GM18498 (cell line): ENCODE measurements around the gene AKR1A1.
"Not testable (repeated sequence)": the region's sequence is repeated elsewhere in the genome, so short reads cannot be mapped to it uniquely, and the experiment has no call there.

Experiments used
- ATAC-seq: cut with Tn5 transposase; IDR thresholded peaks from one replicate; pipeline ENCODE4 v1.9.1; 2021; ENCODE audit warnings: mild to moderate bottlenecking, moderate library complexity; ENCODE audit not compliant: unreplicated experiment

AKR1A1 gene

DNA sequence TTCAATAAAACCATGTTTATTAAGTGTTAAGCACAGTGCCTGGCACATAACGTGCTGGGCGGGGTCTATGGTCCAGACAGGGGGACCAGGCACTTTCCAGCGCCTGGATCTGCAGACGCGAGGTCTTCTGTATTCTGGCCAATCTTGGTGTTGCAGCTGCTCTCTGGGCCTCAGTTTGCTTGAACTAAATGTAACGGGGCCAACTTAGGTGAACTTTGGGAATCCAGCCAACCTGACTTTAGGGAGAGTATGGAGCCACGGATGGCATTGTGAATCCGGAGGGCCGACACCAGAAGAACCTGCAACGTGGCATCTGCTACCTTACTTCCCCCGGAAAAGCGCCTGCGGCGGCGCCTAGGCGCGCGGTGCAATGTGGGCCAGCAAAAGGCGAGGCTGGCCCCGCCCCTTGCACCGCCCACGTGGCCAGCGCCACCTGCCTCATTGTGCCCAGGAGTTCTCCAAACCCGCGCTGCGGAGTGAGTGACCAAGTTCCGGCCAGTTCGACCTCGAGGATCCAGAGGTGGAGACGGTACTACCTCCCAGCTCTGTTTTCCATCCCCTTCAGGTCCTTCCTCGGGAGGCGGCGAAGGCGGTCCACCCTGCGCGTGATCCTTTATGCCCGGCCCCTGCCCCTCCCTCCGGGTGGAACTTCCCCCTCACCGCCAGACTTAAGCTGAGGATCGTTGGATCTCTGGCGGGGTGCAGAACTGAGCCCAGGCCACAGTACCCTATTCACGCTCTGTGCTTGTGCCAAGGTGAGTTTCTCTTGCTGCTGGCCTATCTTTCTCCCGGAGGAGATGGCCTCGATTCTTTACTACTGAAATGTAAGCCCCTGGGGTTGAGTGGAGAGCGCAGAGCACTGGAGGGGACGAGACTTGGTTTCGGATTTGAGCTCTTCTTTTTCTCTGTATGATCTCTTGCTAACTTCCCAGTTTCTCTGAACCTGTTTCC is at the start of gene AKR1A1:
AKR1A1 (plus strand) TSS at position 426 of the 951 bp plus-strand sequence. CDS start 10,969 bp downstream, outside the sequence.
- peak; percentile 86 for ATAC-seq

GRCh38 chr1:45501505-45501859 is 49.1 kb upstream of the AKR1A1 start:
- no peak for ATAC-seq

- ATAC-seq: no peak
These were observed 46.9 kb upstream of the AKR1A1 start for GRCh38 chr1:45503462-45504360.

DNA sequence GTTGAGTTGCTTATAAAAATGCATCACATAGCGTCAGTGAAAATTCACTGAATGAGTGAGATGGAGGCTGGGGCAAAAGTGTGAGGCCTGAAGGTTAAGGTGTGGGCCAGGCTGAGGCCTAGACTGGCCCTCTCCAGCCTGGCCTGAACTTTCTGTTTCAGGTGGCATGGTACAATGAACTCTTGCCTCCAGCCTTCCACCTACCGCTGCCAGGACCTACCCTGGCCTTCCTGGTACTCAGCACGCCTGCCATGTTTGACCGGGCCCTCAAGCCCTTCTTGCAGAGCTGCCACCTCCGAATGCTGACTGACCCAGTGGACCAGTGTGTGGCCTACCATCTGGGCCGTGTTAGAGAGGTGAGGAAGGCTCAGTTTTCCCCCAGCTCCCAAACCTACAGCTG is 43.4 kb upstream of the AKR1A1 start:
- ATAC-seq: no peak

DNA sequence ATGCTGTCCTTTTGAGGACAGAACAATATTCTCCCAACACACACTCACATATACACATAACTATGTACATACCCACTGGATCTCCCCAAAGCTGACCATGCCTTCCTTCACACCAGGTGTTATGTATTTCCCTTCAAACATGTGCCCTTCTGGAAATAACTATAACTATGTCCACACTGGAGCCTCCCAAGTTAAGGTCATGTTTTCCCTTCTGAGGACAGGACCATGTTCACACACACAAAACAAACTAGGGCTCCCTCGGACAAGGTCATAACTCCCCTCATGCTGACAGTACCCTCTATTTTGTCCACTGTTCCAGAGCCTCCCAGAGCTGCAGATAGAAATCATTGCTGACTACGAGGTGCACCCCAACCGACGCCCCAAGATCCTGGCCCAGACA is 42.7 kb upstream of the AKR1A1 start:
- ATAC-seq: no peak

DNA sequence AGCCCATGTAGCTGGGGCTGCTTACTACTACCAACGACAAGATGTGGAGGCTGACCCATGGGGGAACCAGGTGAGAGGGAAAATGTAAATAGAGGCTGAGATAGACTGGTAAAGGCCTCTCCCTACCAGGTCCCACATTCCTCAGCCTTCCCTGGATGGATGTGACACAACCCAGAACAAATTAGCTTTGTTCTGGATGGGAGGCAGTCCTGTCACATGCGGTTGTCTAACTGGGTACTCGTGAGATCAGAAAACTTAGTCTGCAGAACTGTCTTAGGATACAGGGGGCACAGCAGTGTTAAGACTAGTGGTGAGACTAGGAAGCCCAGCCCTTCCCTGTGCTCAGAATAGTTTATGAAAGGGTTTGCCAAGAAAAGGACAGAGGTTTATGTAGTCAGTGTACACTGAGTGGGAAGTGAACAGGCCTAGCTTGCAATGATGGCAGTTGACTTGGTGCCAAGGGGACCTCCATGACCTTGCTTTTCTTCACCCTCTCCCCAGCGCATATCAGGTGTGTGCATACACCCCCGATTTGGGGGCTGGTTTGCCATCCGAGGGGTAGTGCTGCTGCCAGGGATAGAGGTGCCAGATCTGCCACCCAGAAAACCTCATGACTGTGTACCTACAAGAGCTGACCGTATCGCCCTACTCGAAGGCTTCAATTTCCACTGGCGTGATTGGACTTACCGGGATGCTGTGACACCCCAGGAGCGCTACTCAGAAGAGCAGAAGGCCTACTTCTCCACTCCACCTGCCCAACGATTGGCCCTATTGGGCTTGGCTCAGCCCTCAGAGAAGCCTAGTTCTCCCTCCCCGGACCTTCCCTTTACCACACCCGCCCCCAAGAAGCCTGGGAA is 42.1 kb upstream of the AKR1A1 start:
- no peak for ATAC-seq

GRCh38 chr1:45510036-45510971 is 40.3 kb upstream of the AKR1A1 start:
- ATAC-seq: no peak

- ATAC-seq: no peak
These were observed 39.6 kb upstream of the AKR1A1 start for GRCh38 chr1:45510972-45511527.

GRCh38 chr1:45512641-45513054 is 38.0 kb upstream of the AKR1A1 start:
- ATAC-seq: no peak

DNA sequence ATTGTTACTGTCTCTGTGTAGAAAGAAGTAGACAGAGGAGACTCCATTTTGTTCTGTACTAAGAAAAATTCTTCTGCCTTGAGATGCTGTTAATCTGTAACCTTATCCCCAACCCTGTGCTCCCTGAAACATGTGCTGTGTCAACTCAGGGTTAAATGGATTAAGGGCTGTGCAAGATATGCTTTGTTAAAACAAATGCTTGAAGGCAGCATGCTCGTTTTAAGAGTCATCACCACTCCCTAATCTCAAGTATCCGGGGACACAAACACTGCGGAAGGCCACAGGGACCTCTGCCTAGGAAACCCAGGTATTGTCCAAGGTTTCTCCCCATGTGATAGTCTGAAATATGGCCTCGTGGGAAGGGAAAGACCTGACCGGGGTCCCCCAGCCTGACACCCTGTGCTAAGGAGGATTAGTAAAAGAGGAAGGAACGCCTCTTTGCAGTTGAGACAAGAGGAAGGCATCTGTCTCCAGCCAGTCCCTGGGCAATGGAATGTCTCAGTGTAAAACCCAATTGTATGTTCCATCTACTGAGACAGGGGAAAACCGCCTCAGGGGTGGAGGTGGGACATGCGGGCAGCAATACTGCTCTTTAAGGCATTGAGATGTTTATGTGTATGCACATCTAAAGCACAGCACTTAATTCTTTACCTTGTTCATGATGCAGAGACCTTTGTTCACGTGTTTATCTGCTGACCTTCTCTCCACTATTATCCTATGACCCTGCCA is 36.9 kb upstream of the AKR1A1 start:
- not testable (repeated sequence) for ATAC-seq

DNA sequence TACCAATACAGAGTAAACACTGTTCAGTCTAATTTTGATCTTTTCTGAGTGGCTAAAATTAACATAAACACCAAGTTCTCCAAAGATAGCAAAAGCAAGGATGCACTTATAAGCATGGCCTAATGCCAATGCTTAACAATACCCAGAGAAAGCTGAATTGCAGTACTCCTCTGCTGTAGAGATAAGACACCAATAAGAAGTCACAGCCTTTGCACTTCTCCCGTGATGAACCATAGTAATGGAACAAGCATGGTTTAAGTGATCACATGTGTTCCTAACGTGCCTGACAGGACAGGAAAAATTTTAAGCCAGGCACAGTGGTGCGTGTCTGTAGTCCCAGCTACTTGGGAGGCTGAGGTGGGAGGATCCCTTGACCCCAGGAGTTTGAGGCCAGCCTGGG is 34.6 kb upstream of the AKR1A1 start:
- ATAC-seq: no peak

DNA sequence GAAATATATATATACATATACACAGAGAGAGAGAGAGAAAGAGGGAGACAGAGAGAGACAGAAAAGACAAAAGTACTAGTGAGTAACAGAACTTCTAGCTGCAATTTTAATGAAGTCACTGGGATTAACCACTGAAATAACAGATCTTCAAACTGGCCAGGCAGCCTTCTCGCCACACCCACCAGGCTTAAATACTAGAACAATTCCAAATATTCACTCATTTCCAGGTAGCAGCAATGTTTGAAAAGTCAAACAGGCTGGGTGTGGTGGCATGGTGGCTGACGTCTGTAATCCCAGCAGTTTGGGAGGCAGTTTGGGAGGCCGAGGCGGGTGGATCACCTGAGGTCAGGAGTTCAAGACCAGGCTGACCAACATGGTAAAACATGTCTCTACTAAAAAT is 34.2 kb upstream of the AKR1A1 start:
- ATAC-seq: no peak

DNA sequence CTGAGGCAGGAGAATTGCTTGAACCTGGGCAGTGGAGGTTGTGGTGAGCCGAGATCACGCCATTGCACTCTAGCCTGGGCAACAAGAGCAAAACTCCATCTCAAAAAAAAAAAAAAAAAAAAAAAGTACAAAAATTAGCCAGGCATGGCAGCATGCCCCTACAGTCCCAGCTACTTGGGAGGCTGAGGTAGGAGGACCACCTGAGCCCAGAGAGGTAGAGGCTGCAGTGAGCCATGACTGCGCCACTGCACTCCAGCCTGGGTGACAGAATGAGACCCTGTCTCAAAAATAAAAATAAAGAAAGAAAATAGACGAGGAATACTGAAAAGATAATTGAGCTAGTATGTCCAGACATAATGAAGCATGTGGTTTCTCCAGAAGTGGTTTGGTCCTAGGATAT is 32.3 kb upstream of the AKR1A1 start:
- ATAC-seq: not testable (repeated sequence)

DNA sequence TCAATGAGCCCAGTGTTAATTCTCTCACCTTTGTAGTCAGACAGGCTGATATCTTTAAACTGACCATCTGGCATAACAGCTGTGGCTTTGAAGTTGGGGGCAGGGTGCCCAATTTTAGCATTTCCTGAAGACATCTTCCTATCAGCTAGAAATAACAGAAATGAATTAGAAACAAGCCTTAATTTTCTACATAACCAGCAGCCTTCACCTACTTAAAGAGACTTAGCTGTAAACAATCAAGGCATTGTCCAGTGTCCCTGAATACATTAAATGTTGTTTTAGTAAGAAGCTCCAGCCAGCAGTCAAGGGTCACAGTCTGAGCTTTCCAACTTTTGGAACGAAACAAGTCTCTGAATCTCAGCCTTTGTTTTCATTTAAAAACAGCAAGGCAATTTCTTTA is 31.7 kb upstream of the AKR1A1 start:
- no peak for ATAC-seq

- not testable (repeated sequence) for ATAC-seq
These were observed 30.9 kb upstream of the AKR1A1 start for GRCh38 chr1:45519774-45520173.

- peak; percentile 79 for ATAC-seq
These were observed 29.0 kb upstream of the AKR1A1 start, which contains the start of gene PRDX1 for GRCh38 chr1:45521413-45522323. Gene PRDX1 (minus strand): TSS chr1:45521884. CDS start chr1:45519043, 2,841 bp downstream.

DNA sequence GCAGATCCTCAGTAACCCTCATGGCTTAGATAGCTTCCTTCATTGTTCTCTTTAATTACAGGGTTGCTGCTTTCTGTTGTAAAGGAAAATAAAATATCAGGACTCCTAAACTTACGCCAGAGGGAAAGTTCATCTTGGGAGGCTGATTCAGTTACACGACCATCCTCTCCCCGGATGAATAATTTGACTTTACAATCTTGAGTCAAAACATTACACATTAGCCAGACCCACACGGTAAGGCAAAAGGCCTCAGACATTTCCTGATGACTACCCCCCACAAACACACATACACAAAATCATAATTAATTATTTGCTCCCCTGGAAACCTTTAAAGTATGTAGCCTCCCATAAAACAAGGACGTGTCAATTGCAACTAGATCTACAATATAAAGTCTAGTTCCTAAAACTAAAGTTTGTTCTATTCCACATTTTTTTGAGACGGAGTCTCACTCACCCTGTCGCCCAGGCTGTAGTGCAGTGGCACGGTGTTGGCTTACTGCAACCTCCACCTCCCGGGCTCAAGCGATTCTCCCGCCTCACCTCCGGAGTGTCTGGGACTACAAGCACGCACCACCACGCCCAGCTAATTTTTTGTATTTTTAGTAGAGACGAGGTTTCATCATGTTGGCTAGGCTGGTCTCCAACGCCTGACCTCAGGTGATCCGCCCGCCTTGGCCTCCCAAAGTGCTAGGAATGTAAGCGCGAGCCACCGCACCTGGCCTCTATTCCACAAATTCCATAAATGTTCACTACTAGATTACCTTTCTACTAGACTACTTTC is 28.1 kb upstream of the AKR1A1 start:
- ATAC-seq: no peak
